IMR-90 (cell line): Measurements from ENCODE around the gene ZNF660. TPM values are rescaled to one million over a fixed set of nuclear protein-coding genes. Genes with fewer than 3 reads are reported as not detected.

Source experiments
- ATAC-seq: fragments of 200-7000 bp; cut with Tn5 transposase; 2 replicates; pipeline ENCODE4 v1.9.1; 2020; ENCODE audit warnings: low read depth, mild to moderate bottlenecking, moderate library complexity
- BruUV-seq: library from RNA; stranded (reverse); fragments of 400-500 nt; replicated peaks from 2 replicates; lab custom pipeline; 2021; lab: Mats Ljungman, UMichigan
- CTCF ChIA-PET: fragments of 300-600 bp; formaldehyde crosslinking; extraction: SDS; loops from one replicate; lab custom pipeline; 2021; ENCODE audit warnings: antibody characterized with exemption; lab: Yijun Ruan, JAX
- POLR2A ChIA-PET: fragments of 300-600 bp; sonication (Branson Sonifier 250); formaldehyde crosslinking; loops from one replicate; lab custom pipeline; 2022; ENCODE audit warnings: antibody characterized with exemption; ENCODE audit not compliant: unreplicated experiment; lab: Charles Lee
- DNase-seq: peaks from one replicate; pipeline ENCODE4 v3.0.0; 2013
- H2AFZ ChIP-seq: replicated peaks from 2 replicates; pipeline ENCODE3; 2013; ENCODE audit warnings: low read length, mild to moderate bottlenecking; ENCODE audit not compliant: poor library complexity
- H2AK5ac ChIP-seq: 2 replicates; pipeline ENCODE4 v1.6.1; 2013; ENCODE audit warnings: low read depth, low read length, inconsistent platforms
- H2AK9ac ChIP-seq: replicated peaks from 2 replicates; pipeline ENCODE3; 2013; ENCODE audit warnings: mild to moderate bottlenecking, low read depth, low read length, moderate library complexity; ENCODE audit not compliant: poor library complexity
- H2BK120ac ChIP-seq: 2 replicates; pipeline ENCODE4 v1.6.1; 2013; ENCODE audit warnings: low read depth, low read length, inconsistent platforms
- H2BK15ac ChIP-seq: 3 replicates; pipeline ENCODE4 v1.6.1; 2013; ENCODE audit warnings: low read depth, low read length, inconsistent platforms
- H2BK20ac ChIP-seq: 2 replicates; pipeline ENCODE4 v1.6.1; 2013; ENCODE audit warnings: low read depth, mild to moderate bottlenecking, inconsistent platforms, low read length, moderate library complexity
- H2BK5ac ChIP-seq: 2 replicates; pipeline ENCODE4 v1.6.1; 2013; ENCODE audit warnings: mild to moderate bottlenecking, low read depth, low read length, inconsistent platforms; ENCODE audit not compliant: poor library complexity, severe bottlenecking
- H3K14ac ChIP-seq: replicated peaks from 2 replicates; pipeline ENCODE4 v1.6.1; 2013; ENCODE audit warnings: low read depth, low read length, inconsistent platforms
- H3K18ac ChIP-seq: 2 replicates; pipeline ENCODE4 v1.6.1; 2013; ENCODE audit warnings: low read depth, low read length, control low read depth
- H3K23ac ChIP-seq: 2 replicates; pipeline ENCODE4 v1.6.1; 2013; ENCODE audit warnings: low read depth, low read length, inconsistent platforms
- H3K27ac ChIP-seq: 2 replicates; pipeline ENCODE4 v1.5.1; 2013; ENCODE audit warnings: mild to moderate bottlenecking, control low read depth, low read length; ENCODE audit not compliant: insufficient read depth
- H3K27me3 ChIP-seq: 2 replicates; pipeline ENCODE4 v1.6.1; 2013; ENCODE audit warnings: low read length; ENCODE audit not compliant: control insufficient read depth, insufficient read depth
- H3K36me3 ChIP-seq: 2 replicates; pipeline ENCODE4 v1.6.1; 2013; ENCODE audit warnings: low read length, mixed read lengths; ENCODE audit not compliant: control insufficient read depth, insufficient read depth
- H3K4ac ChIP-seq: 2 replicates; pipeline ENCODE4 v1.6.1; 2013; ENCODE audit warnings: low read depth, low read length, inconsistent platforms
- H3K4me1 ChIP-seq: 2 replicates; pipeline ENCODE4 v1.6.1; 2013; ENCODE audit warnings: low read length, mixed read lengths; ENCODE audit not compliant: control insufficient read depth, insufficient read depth
- H3K4me2 ChIP-seq: 2 replicates; pipeline ENCODE4 v1.6.1; 2013; ENCODE audit warnings: low read depth, mild to moderate bottlenecking, control low read depth, low read length, moderate library complexity
- H3K4me3 ChIP-seq: 2 replicates; pipeline ENCODE4 v1.5.1; 2013; ENCODE audit warnings: low read depth, mild to moderate bottlenecking, control low read depth, low read length, moderate library complexity; ENCODE audit not compliant: insufficient read depth
- H3K56ac ChIP-seq: 2 replicates; pipeline ENCODE4 v1.6.1; 2013; ENCODE audit warnings: low read length, inconsistent platforms; ENCODE audit not compliant: insufficient read depth; ENCODE audit errors: extremely low read depth
- H3K79me1 ChIP-seq, 2 experiments: 2 replicates each; pipeline ENCODE4 v1.6.1; 2013; ENCODE audit warnings: low read length in 2 of 2, inconsistent platforms in 1 of 2, low read depth in 1 of 2
- H3K9ac ChIP-seq: 2 replicates; pipeline ENCODE4 v1.6.1; 2013; ENCODE audit warnings: low read depth, low read length, control low read depth
- H3K9me1 ChIP-seq: 2 replicates; pipeline ENCODE4 v1.6.1; 2013; ENCODE audit warnings: low read length, inconsistent platforms; ENCODE audit not compliant: insufficient read depth
- H3K9me3 ChIP-seq: 2 replicates; pipeline ENCODE4 v1.6.1; 2013; ENCODE audit warnings: low read length; ENCODE audit not compliant: control insufficient read depth, insufficient read depth
- H4K20me1 ChIP-seq: 2 replicates; pipeline ENCODE4 v1.6.1; 2013; ENCODE audit warnings: low read length, inconsistent platforms; ENCODE audit not compliant: insufficient read depth
- H4K5ac ChIP-seq: 2 replicates; pipeline ENCODE4 v1.6.1; 2013; ENCODE audit warnings: mild to moderate bottlenecking, low read depth, low read length, control low read depth
- H4K8ac ChIP-seq, 2 experiments: 2 replicates each; pipeline ENCODE4 v1.6.1; 2013; ENCODE audit warnings: low read depth in 2 of 2, low read length in 2 of 2, control low read depth in 1 of 2, inconsistent platforms in 1 of 2
- H4K91ac ChIP-seq: 2 replicates; pipeline ENCODE4 v1.6.1; 2013; ENCODE audit warnings: low read depth, low read length, inconsistent platforms; ENCODE audit not compliant: insufficient read depth
- FOS ChIP-seq: fragments of 150-350 bp; IDR thresholded peaks from 2 replicates; pipeline ENCODE4 v1.6.1; 2016; ENCODE audit warnings: low read depth, low read length
- MAFK ChIP-seq: IDR thresholded peaks from 2 replicates; pipeline ENCODE4 v1.6.1; 2012; ENCODE audit warnings: low read depth, low read length, improper control_type of control experiment
- WGBS, 2 experiments: methylation state at CpG; one replicate each; pipeline versions ENCODE4 v1.1.5 to v1.1.7; 2013; ENCODE audit warnings: missing lambda C conversion rate in 2 of 2; ENCODE audit not compliant: insufficient read length in 1 of 2; ENCODE audit errors: extremely low coverage in 2 of 2; 5-methylcytosine and 5-hydroxymethylcytosine counted together
- dilution Hi-C: fragments of 300-500 bp; cut with HindIII; formaldehyde crosslinking; loops from one replicate; pipeline ENCODE4 v1.14.3; 2018; ENCODE audit warnings: low sequenced_read_pairs; ENCODE audit not compliant: unreplicated experiment
- in situ Hi-C: fragments of 300-500 bp; cut with MboI; formaldehyde crosslinking; loops from 3 replicates; pipeline ENCODE4 v1.14.3; 2019; ENCODE audit warnings: low sequenced_read_pairs, inconsistent platforms, mixed read lengths
- intact Hi-C: fragments of 100-400 bp; cut with micrococcal nuclease; formaldehyde crosslinking; loops from 2 replicates; pipeline ENCODE4 v1.10.0; 2022
- polyA plus RNA-seq, 3 experiments: library from polyadenylated mRNA; depleted of rRNA; stranded (reverse); fragments of >200 nt; gene quantifications; 2 replicates each; pipeline ENCODE4 v1.2.3, GENCODE V29; 2012; ENCODE audit warnings: low replicate concordance in 1 of 3
- total RNA-seq: library from RNA; depleted of rRNA; stranded (reverse); fragments of >200 nt; gene quantifications from 2 replicates; pipeline ENCODE4 v1.2.3, GENCODE V29; 2012

Gene ZNF660
- total and polyA plus RNA-seq, 2 of the 4 experiments (the other 2 are of a cell fraction): 0.70 to 1.3 TPM

DNA sequence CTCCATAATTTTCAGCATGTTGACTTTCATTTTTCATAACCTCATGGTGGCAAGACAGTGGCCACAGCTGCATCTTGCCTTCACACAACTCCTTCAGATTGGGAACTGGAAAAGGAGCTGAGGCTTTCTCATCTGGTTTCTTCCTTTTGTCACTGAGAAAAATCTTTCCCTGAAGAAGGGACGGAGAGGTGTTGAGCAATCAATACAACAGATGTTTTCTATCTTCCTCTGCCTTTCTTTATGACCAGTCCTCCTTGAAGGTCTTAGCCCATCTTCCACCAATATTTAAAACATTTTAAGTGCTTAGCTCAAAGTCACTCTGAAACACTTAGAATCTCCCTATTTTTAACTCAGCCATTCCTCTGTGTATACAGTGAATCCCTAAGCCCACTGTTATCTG lies 11.9 kb downstream of the ZNF660 start:
- ChIA-PET CTCF (no interaction called here), POLR2A (no interaction called here)
- DNase-seq (peak; percentile 17), ATAC-seq (peak; percentile 29; the same call in 1 of the 2 replicates)
- no CpG with 5 or more reads among the region's 1 CpG for WGBS, 2 experiments
- no peak overlapping the region for H3K23ac ChIP-seq
- H3K27me3 ChIP-seq: no peaks in the 10 kb centered on the region
- H3K36me3 ChIP-seq: peaks cover 14% of the 10 kb centered on the region
- H3K4me3 ChIP-seq: no peak overlapping the region
- no peak overlapping the region for H3K9ac ChIP-seq
- BruUV-seq: no TSS peak
- no peak overlapping the region for H2BK20ac ChIP-seq
- H2AK5ac ChIP-seq: no peak overlapping the region
- H4K91ac ChIP-seq: no peak overlapping the region
- H3K4ac ChIP-seq: no peak overlapping the region
- no peaks in the 10 kb centered on the region for H3K79me1 ChIP-seq
- intact Hi-C loops: no loop called here
- H2BK15ac ChIP-seq: no peak overlapping the region
- no peak overlapping the region for H3K14ac ChIP-seq
- H4K8ac ChIP-seq: no peak overlapping the region
- H4K5ac ChIP-seq: no peak overlapping the region
- no peaks in the 10 kb centered on the region for H3K9me1 ChIP-seq
- H2AFZ ChIP-seq: no peak overlapping the region
- H3K56ac ChIP-seq: no peak overlapping the region
- H3K9me3 ChIP-seq: peaks cover 19% of the 10 kb centered on the region
- dilution Hi-C loops: no loop called here
- H4K20me1 ChIP-seq: no peaks in the 10 kb centered on the region
- H2BK5ac ChIP-seq: no peak overlapping the region
- no peak overlapping the region for H2AK9ac ChIP-seq
- no peak overlapping the region for H2BK120ac ChIP-seq
- H3K4me2 ChIP-seq: no peak overlapping the region
- no peaks in the 10 kb centered on the region for H3K4me1 ChIP-seq
- in situ Hi-C loops: no loop called here
- no peak overlapping the region for H3K27ac ChIP-seq
- no peak overlapping the region for H3K18ac ChIP-seq
- TF ChIP-seq FOS (no peak), MAFK (no peak)
